Stimulated activated CD8-positive, alpha-beta memory T cell treated with anti-CD3 and anti-CD28 coated beads, Interleukin-15, amount 100 ng/mL, for 48 hours (primary cell): ENCODE results near the gene TMEM14A.

Experiments used
- DNase-seq, 2 donors: peaks; one replicate each; pipeline ENCODE4 v3.0.0-alpha.2; 2020; ENCODE audit warnings: low read depth in 2 of 2

TMEM14A gene

GRCh38 chr6:52735071-52735470 is 64.2 kb downstream of the TMEM14A start:
- no peak for DNase-seq

- no peak for DNase-seq
Measured at GRCh38 chr6:52736145-52736544, 65.2 kb downstream of the TMEM14A start.
